MCF 10A (cell line): ENCODE results near the gene ZNF236. TPM values are rescaled to one million over a fixed set of nuclear protein-coding genes. Genes with fewer than 3 reads are reported as not detected.

ENCODE experiments used
- BruUV-seq: library from RNA; stranded (reverse); fragments of 400-500 nt; replicated peaks from 2 replicates; lab custom pipeline; 2021; lab: Mats Ljungman, UMichigan
- CTCF ChIA-PET: fragments of 300-600 bp; sonication (Branson Sonifier 250); formaldehyde crosslinking; extraction: SDS; loops from one replicate; lab custom pipeline; 2021; ENCODE audit warnings: antibody characterized with exemption, inconsistent platforms; lab: Yijun Ruan, JAX
- POLR2A ChIA-PET: fragments of 300-600, 350-650 bp; sonication (Branson Sonifier 250); formaldehyde crosslinking; extraction: SDS; loops from one replicate; lab custom pipeline; 2020; ENCODE audit warnings: antibody characterized with exemption, inconsistent platforms; lab: Yijun Ruan, JAX
- DNase-seq: peaks from one replicate; pipeline ENCODE4 v3.0.0-alpha.2; 2018; ENCODE audit not compliant: unreplicated experiment
- H3K27ac Mint-ChIP-seq: one replicate; pipeline ENCODE4 v1.8.0; 2022; ENCODE audit warnings: mild to moderate bottlenecking, low read depth, mixed read lengths; ENCODE audit not compliant: unreplicated experiment
- H3K27me3 Mint-ChIP-seq: one replicate; pipeline ENCODE4 v1.8.0; 2022; ENCODE audit warnings: mixed read lengths; ENCODE audit not compliant: insufficient read depth, unreplicated experiment
- H3K36me3 Mint-ChIP-seq: one replicate; pipeline ENCODE4 v1.8.0; 2022; ENCODE audit warnings: mild to moderate bottlenecking, moderate library complexity, mixed read lengths; ENCODE audit not compliant: insufficient read depth, unreplicated experiment
- H3K4me1 Mint-ChIP-seq: one replicate; pipeline ENCODE4 v1.8.0; 2022; ENCODE audit warnings: mixed read lengths; ENCODE audit not compliant: insufficient read depth, unreplicated experiment
- H3K4me3 Mint-ChIP-seq: one replicate; pipeline ENCODE4 v1.8.0; 2022; ENCODE audit warnings: mild to moderate bottlenecking, moderate library complexity, mixed read lengths; ENCODE audit not compliant: unreplicated experiment
- H3K9me3 Mint-ChIP-seq: one replicate; pipeline ENCODE4 v1.8.0; 2022; ENCODE audit warnings: mixed read lengths; ENCODE audit not compliant: unreplicated experiment
- intact Hi-C: fragments of 100-400 bp; cut with micrococcal nuclease; formaldehyde crosslinking; loops from 2 replicates; pipeline ENCODE4 v1.14.1; 2022
- total RNA-seq: library from RNA; stranded (reverse); gene quantifications from 2 replicates; pipeline ENCODE4 v1.2.3, GENCODE V29; 2022
- TF ChIP-seq, protein P1 (sequence below): fragments of 200-600 bp; IDR thresholded peaks from one replicate; pipeline ENCODE4 v1.8.0; 2022; ENCODE audit warnings: antibody characterized with exemption, mild to moderate bottlenecking; ENCODE audit not compliant: unreplicated experiment

ZNF236 gene
- total RNA-seq, 1 experiment from 2014 or later, result 15.3 TPM

GRCh38 chr18:76847916-76848315 lies 25.6 kb downstream of the ZNF236 start:
- Mint-ChIP-seq H3K4me3 (no peak overlapping the region), H3K27me3 (no peaks in the 10 kb centered on the region), H3K4me1 (no peaks in the 10 kb centered on the region), H3K36me3 (peaks cover 26% of the 10 kb centered on the region), H3K27ac (no peak overlapping the region), H3K9me3 (no peaks in the 10 kb centered on the region)
- ChIA-PET CTCF (interaction anchor here (0.5 to 2.7 kb wide), 3 partner anchors 20 to 45 kb away, joined by 3 to 21 read pairs (median 4); no protein-coding TSS in a partner anchor), POLR2A (interaction anchor here (0.6 to 1.2 kb wide), 2 partner anchors 8 to 15 kb away, joined by 4 to 5 read pairs; no protein-coding TSS in a partner anchor)
- intact Hi-C loops, result no loop called here
- TF ChIP-seq, protein P1, sequence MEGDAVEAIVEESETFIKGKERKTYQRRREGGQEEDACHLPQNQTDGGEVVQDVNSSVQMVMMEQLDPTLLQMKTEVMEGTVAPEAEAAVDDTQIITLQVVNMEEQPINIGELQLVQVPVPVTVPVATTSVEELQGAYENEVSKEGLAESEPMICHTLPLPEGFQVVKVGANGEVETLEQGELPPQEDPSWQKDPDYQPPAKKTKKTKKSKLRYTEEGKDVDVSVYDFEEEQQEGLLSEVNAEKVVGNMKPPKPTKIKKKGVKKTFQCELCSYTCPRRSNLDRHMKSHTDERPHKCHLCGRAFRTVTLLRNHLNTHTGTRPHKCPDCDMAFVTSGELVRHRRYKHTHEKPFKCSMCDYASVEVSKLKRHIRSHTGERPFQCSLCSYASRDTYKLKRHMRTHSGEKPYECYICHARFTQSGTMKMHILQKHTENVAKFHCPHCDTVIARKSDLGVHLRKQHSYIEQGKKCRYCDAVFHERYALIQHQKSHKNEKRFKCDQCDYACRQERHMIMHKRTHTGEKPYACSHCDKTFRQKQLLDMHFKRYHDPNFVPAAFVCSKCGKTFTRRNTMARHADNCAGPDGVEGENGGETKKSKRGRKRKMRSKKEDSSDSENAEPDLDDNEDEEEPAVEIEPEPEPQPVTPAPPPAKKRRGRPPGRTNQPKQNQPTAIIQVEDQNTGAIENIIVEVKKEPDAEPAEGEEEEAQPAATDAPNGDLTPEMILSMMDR, result no peak
- BruUV-seq, result no TSS peak
- DNase-seq, result peak; percentile 13

DNA sequence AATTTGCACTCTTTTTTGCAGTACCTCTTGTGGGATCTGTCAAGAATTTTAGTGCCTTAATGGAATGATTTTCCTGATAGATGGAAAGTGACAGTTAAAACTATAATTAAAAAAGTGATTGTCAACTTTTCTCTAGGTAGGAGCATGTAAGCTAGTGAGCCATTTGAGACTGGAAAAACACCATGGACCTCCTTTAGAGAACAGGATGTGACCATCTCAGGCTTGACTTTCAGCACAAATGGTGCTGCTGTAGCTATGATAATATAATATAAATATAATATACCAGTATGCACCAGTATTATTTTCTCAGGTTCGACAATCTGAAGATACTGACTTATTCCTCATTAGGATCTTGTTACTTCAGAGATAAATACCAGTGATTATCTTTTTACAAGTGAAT lies 27.8 kb downstream of the ZNF236 start:
- intact Hi-C loops, result no loop called here
- Mint-ChIP-seq H3K4me3 (no peak overlapping the region), H3K4me1 (no peaks in the 10 kb centered on the region), H3K36me3 (peaks cover 33% of the 10 kb centered on the region), H3K27me3 (no peaks in the 10 kb centered on the region), H3K27ac (no peak overlapping the region), H3K9me3 (no peaks in the 10 kb centered on the region)
- DNase-seq, result no peak
- TF ChIP-seq, protein P1, result no peak
- ChIA-PET CTCF (interaction anchor here (2.0 kb wide), 1 partner anchor 47 kb away, joined by 8 read pairs; no protein-coding TSS in a partner anchor), POLR2A (interaction anchor here (0.7 kb wide), 1 partner anchor 23 kb away, joined by 5 read pairs; no protein-coding TSS in a partner anchor)
- BruUV-seq, result no TSS peak

- TF ChIP-seq, protein P1, result no peak
- intact Hi-C loops, result no loop called here
- no peak for DNase-seq
- no peak overlapping the region for H3K27ac Mint-ChIP-seq
- BruUV-seq, result no TSS peak
- no peaks in the 10 kb centered on the region for H3K9me3 Mint-ChIP-seq
- H3K4me1 Mint-ChIP-seq, result no peaks in the 10 kb centered on the region
- H3K36me3 Mint-ChIP-seq, result peaks cover 54% of the 10 kb centered on the region
- H3K27me3 Mint-ChIP-seq, result no peaks in the 10 kb centered on the region
- ChIA-PET CTCF (interaction anchor here (0.5 kb wide), 1 partner anchor 29 kb away, joined by 3 read pairs; no protein-coding TSS in a partner anchor), POLR2A (no interaction called here)
- H3K4me3 Mint-ChIP-seq, result no peak overlapping the region
These were observed 33.2 kb downstream of the ZNF236 start for GRCh38 chr18:76855594-76855993.

DNA sequence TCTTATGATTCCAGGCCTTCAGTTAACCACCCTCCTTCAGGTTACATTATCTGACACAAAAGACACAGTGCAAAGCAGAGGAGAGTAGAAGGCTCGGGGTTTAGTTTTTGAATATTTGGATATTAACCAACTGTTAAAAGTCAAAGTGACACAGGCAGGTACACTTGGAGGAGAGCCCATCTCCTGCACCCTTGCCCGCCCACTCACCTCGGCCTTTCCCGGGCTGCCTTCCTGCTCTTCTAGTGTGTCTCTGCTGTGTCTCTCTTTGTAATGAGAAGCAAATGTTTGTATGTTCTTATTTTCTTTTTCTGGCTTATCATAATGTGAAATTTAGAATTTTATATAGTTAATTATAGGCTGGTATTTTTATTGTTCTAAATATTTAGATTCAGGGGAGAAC lies 35.1 kb downstream of the ZNF236 start:
- H3K4me3 Mint-ChIP-seq, result no peak overlapping the region
- H3K4me1 Mint-ChIP-seq, result no peaks in the 10 kb centered on the region
- TF ChIP-seq, protein P1, result no peak
- no peaks in the 10 kb centered on the region for H3K9me3 Mint-ChIP-seq
- CTCF ChIA-PET, result no interaction called here
- intact Hi-C loops, result no loop called here
- peaks cover 55% of the 10 kb centered on the region for H3K36me3 Mint-ChIP-seq
- peak overlapping the region; percentile 61 for H3K27ac Mint-ChIP-seq
- no TSS peak for BruUV-seq
- POLR2A ChIA-PET, result no interaction called here
- no peaks in the 10 kb centered on the region for H3K27me3 Mint-ChIP-seq
- no peak for DNase-seq
